Measurements from ENCODE around the gene DNAH3.

Gene DNAH3

GRCh38 chr16:20901068-20901435 is 249.6 kb downstream of the DNAH3 start:
- DNase-seq: no peak

- peak; percentile 56 to 77 (median 62) for DNase-seq
These were observed 250.2 kb downstream of the DNAH3 start, which contains the start of the genes DCUN1D3 and LYRM1 for GRCh38 chr16:20900299-20901067. Gene DCUN1D3 (minus strand): TSS chr16:20900358. CDS start chr16:20862538, 37,820 bp downstream. Gene LYRM1 (plus strand): TSS chr16:20900771. CDS start chr16:20915556, 14,785 bp downstream.

GRCh38 chr16:20899477-20900298 is 251.0 kb downstream of the DNAH3 start:
- no peak for DNase-seq

- DNase-seq: no peak
These were observed 251.6 kb downstream of the DNAH3 start for GRCh38 chr16:20899071-20899470.

GRCh38 chr16:20897922-20898321 is 252.7 kb downstream of the DNAH3 start:
- no peak for DNase-seq

- DNase-seq: no peak
These were observed 253.3 kb downstream of the DNAH3 start for GRCh38 chr16:20897253-20897897.

GRCh38 chr16:20894388-20894787 is 256.3 kb downstream of the DNAH3 start:
- DNase-seq: no peak

GRCh38 chr16:20889625-20890275 is 260.9 kb downstream of the DNAH3 start:
- no peak for DNase-seq

GRCh38 chr16:20887207-20887606 is 263.4 kb downstream of the DNAH3 start:
- no peak for DNase-seq

GRCh38 chr16:20886320-20886719 is 264.3 kb downstream of the DNAH3 start:
- no peak for DNase-seq

- DNase-seq: no peak
These were observed 266.4 kb downstream of the DNAH3 start for GRCh38 chr16:20884240-20884556.

GRCh38 chr16:20883554-20884239 is 266.9 kb downstream of the DNAH3 start:
- no peak for DNase-seq

Measured in activated CD4-positive, CD25-positive, alpha-beta regulatory T cell (primary cell).